HepG2 (cell line): Measurements from ENCODE around the gene TIMELESS. TPM values are rescaled to one million over a fixed set of nuclear protein-coding genes. Genes with fewer than 3 reads are reported as not detected.
A peak's percentile ranks its signal among the peaks of the same experiment; 100 is the strongest.

Experiments used
- ARNT ChIP-seq: fragments of 450-650 bp; IDR thresholded peaks from 2 replicates; pipeline ENCODE4 v1.6.1; 2017
- ATRX ChIP-seq: sonication (generic); formaldehyde crosslinking; IDR thresholded peaks from 2 replicates; pipeline ENCODE4 v1.4.0; 2020; ENCODE audit warnings: missing genetic modification reagents, borderline replicate concordance
- CAMTA2 ChIP-seq: sonication (generic); formaldehyde crosslinking; IDR thresholded peaks from 2 replicates; pipeline ENCODE4 v1.4.0; 2020; ENCODE audit warnings: mild to moderate bottlenecking, missing genetic modification reagents, borderline replicate concordance
- CBX2 ChIP-seq, 2 experiments: fragments of 200-600 bp in 1 of 2; sonication (generic); formaldehyde crosslinking in 1 of 2; IDR thresholded peaks; 2 replicates each; pipeline versions ENCODE4 v1.7.0 to v1.8.1; 2018 to 2022; ENCODE audit warnings: low read depth in 2 of 2, low read length in 1 of 2, mild to moderate bottlenecking in 1 of 2, missing genetic modification reagents in 1 of 2
- CEBPG ChIP-seq: IDR thresholded peaks from 2 replicates; pipeline ENCODE4 v1.6.1; 2016
- DMTF1 ChIP-seq: sonication (generic); formaldehyde crosslinking; IDR thresholded peaks from 2 replicates; pipeline ENCODE4 v1.4.0; 2020; ENCODE audit warnings: mild to moderate bottlenecking, missing genetic modification reagents
- DNMT3B ChIP-seq: conservative IDR thresholded peaks from 2 replicates; pipeline ENCODE4 v1.6.1; 2016; ENCODE audit warnings: missing biosample characterization, control low read depth
- HIVEP1 ChIP-seq: sonication (generic); formaldehyde crosslinking; IDR thresholded peaks from 2 replicates; pipeline ENCODE4 v1.4.0; 2020; ENCODE audit warnings: mild to moderate bottlenecking, missing genetic modification reagents
- HOXA9 ChIP-seq: sonication (generic); formaldehyde crosslinking; IDR thresholded peaks from 2 replicates; pipeline ENCODE4 v1.8.1; 2022; ENCODE audit warnings: missing genetic modification reagents, mild to moderate bottlenecking, moderate library complexity, borderline replicate concordance
- KDM5B ChIP-seq: sonication (generic); formaldehyde crosslinking; IDR thresholded peaks from 2 replicates; pipeline ENCODE4 v1.4.0; 2020; ENCODE audit warnings: missing genetic modification reagents, mild to moderate bottlenecking, borderline replicate concordance
- LBX2 ChIP-seq: sonication (generic); formaldehyde crosslinking; IDR thresholded peaks from 2 replicates; pipeline ENCODE4 v1.5.0; 2020; ENCODE audit warnings: missing genetic modification reagents, mild to moderate bottlenecking, borderline replicate concordance
- NCOA5 ChIP-seq: sonication (generic); formaldehyde crosslinking; IDR thresholded peaks from 2 replicates; pipeline ENCODE4 v1.4.0; 2020; ENCODE audit warnings: missing genetic modification reagents
- PHF21A ChIP-seq: sonication (generic); formaldehyde crosslinking; IDR thresholded peaks from 2 replicates; pipeline ENCODE4 v1.5.0; 2020; ENCODE audit warnings: mild to moderate bottlenecking, missing genetic modification reagents
- POGZ ChIP-seq: sonication (generic); formaldehyde crosslinking; IDR thresholded peaks from 2 replicates; pipeline ENCODE4 v1.4.0; 2020; ENCODE audit warnings: mild to moderate bottlenecking, missing genetic modification reagents
- RFX1 ChIP-seq: fragments of 450-650 bp; IDR thresholded peaks from 2 replicates; pipeline ENCODE4 v1.6.1; 2017
- TARDBP ChIP-seq: sonication (generic); formaldehyde crosslinking; IDR thresholded peaks from 2 replicates; pipeline ENCODE4 v1.8.0; 2022; ENCODE audit warnings: mild to moderate bottlenecking, missing genetic modification reagents
- ZBTB42 ChIP-seq: sonication (generic); formaldehyde crosslinking; IDR thresholded peaks from 2 replicates; pipeline ENCODE4 v1.5.0; 2020; ENCODE audit warnings: mild to moderate bottlenecking, missing genetic modification reagents
- ZFX ChIP-seq: sonication (generic); formaldehyde crosslinking; IDR thresholded peaks from 2 replicates; pipeline ENCODE4 v1.4.0; 2020; ENCODE audit warnings: mild to moderate bottlenecking, low read depth, missing genetic modification reagents, moderate library complexity
- ZNF414 ChIP-seq: sonication (generic); formaldehyde crosslinking; IDR thresholded peaks from 2 replicates; pipeline ENCODE4 v1.5.0; 2020; ENCODE audit warnings: missing genetic modification reagents
- ZNF430 ChIP-seq: sonication (generic); formaldehyde crosslinking; IDR thresholded peaks from 2 replicates; pipeline ENCODE4 v1.9.0; 2021; ENCODE audit warnings: mild to moderate bottlenecking, missing genetic modification reagents
- ZNF597 ChIP-seq: sonication (generic); formaldehyde crosslinking; IDR thresholded peaks from 2 replicates; pipeline ENCODE4 v1.5.0; 2020; ENCODE audit warnings: missing genetic modification reagents
- ZNF83 ChIP-seq: sonication (generic); formaldehyde crosslinking; IDR thresholded peaks from 2 replicates; pipeline ENCODE4 v1.4.0; 2020; ENCODE audit warnings: missing genetic modification reagents, mild to moderate bottlenecking, borderline replicate concordance
- ZSCAN9 ChIP-seq: IDR thresholded peaks from 2 replicates; pipeline ENCODE4 v1.6.1; 2016; ENCODE audit warnings: borderline replicate concordance
- polyA plus RNA-seq, 8 experiments: library from polyadenylated mRNA; depleted of rRNA in 3 of 8; stranded (reverse) in 7 of 8; unstranded in 1 of 8; fragments of >200 nt; fragmentation: Illumina TruSeq in 4 of 8; extraction: Trizol in 4 of 8; gene quantifications; 2 replicates each; pipeline versions ENCODE4 v1.2.1 to v1.2.3, GENCODE V29; 2011 to 2016; ENCODE audit warnings: low read depth in 4 of 8, missing spikeins in 1 of 8, mixed read lengths in 1 of 8; ENCODE audit not compliant: insufficient read depth in 1 of 8
- total RNA-seq, 5 experiments: library from RNA; depleted of rRNA; stranded (reverse); fragments of >200 nt; fragmentation: Illumina TruSeq; extraction: Trizol; gene quantifications; 2 replicates each; pipeline ENCODE4 v1.2.3, GENCODE V29; 2016; ENCODE audit warnings: low read depth in 1 of 5
- TF ChIP-seq, protein P1 (sequence below): sonication (generic); formaldehyde crosslinking; conservative IDR thresholded peaks from 2 replicates; pipeline ENCODE4 v1.5.0; 2020; ENCODE audit warnings: missing genetic modification reagents

The TIMELESS gene
- total and polyA plus RNA-seq, 2 of the 13 experiments (the other 11 are each of a cell fraction or from before 2014, with no cell fraction given), result 4.0 to 20.3 TPM

DNA sequence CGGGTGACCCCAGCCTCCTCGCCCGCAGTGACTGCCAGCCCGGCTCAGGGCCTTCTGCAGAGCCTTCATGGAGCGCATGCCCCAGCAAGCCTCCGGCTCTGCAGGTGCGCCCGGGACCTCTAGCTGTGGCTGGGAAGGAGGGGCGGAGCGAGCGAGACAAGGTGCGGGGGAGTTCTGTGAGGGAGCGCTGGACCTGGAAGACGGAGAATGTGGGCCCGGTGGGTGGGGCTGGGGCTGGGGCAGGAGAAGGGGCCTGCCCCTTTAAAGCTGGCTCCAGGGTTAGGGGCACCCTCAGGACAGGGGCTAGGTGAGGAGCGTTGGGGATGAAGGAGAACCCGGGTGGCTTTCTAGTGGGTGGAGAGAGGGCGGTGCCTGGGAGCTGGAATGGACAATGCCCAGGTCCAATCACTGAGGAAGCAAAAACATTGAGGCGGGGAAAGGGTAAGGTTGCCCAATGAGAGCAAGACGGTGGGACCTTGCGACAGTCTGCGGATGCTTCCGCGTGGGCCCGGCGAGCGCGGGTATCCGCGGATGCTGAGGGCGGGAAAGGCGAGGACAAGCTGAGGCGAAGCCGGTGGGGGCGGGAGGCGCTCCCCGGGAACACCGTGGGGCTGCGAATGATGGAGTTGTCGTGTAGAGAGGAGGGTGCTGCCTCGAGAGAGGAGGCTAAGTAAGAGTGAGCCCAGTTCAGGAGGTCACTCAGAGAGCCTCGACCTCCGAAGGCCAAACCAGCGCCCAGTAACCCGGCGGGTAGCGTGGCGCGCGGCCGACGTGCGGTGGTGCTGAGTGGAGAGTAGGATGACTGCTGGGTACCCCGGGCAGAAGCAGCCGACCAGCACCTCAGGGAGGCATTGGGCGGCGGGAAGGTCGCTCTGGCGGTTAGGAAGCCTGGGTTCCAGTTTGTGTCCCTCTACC is 39.1 kb upstream of the TIMELESS start, which contains the start of gene GLS2 (continued):
- TF ChIP-seq KDM5B (peak; percentile 99), NCOA5 (CRISPR knock-in tag) (no peak), CEBPG (peak; percentile 83), ZFX (CRISPR knock-in tag) (peak; percentile 79), CBX2 (IDR thresholded peaks at IDR 0.05; ENCODE audit: low read depth, low read length) (no peak), CBX2 (CRISPR knock-in tag; IDR thresholded peaks at IDR 0.05; ENCODE audit: low read depth) (0 out of 2 replicates have a peak, but pooled peaks have one; percentile 37), DMTF1 (CRISPR knock-in tag) (no peak), ZNF430 (CRISPR knock-in tag) (peak; percentile 89; the same call in 1 of the 2 replicates), ZSCAN9 (CRISPR knock-in tag) (peak; percentile 72; the same call in 1 of the 2 replicates), CAMTA2 (CRISPR knock-in tag) (peak; percentile 83; the same call in 1 of the 2 replicates), ZNF414 (CRISPR knock-in tag) (no peak), HOXA9 (peak; percentile 85; the same call in 1 of the 2 replicates), POGZ (CRISPR knock-in tag) (no peak), DNMT3B (CRISPR knock-in tag) (no peak), ZNF597 (CRISPR knock-in tag) (no peak), PHF21A (CRISPR knock-in tag) (peak; percentile 75), ZNF83 (peak; percentile 58; the same call in 1 of the 2 replicates), ARNT (no peak), LBX2 (peak; percentile 80; the same call in 1 of the 2 replicates), ZBTB42 (CRISPR knock-in tag) (no peak), ATRX (no peak), HIVEP1 (CRISPR knock-in tag) (peak; percentile 93), RFX1 (no peak), TARDBP (no peak)
- TF ChIP-seq, protein P1, sequence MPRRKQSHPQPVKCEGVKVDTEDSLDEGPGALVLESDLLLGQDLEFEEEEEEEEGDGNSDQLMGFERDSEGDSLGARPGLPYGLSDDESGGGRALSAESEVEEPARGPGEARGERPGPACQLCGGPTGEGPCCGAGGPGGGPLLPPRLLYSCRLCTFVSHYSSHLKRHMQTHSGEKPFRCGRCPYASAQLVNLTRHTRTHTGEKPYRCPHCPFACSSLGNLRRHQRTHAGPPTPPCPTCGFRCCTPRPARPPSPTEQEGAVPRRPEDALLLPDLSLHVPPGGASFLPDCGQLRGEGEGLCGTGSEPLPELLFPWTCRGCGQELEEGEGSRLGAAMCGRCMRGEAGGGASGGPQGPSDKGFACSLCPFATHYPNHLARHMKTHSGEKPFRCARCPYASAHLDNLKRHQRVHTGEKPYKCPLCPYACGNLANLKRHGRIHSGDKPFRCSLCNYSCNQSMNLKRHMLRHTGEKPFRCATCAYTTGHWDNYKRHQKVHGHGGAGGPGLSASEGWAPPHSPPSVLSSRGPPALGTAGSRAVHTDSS (CRISPR knock-in tag), result no peak
